Measurements from ENCODE around the gene OLFM2.
"Not testable (repeated sequence)": the region's sequence is repeated elsewhere in the genome, so short reads cannot be mapped to it uniquely, and the experiment has no call there.

Gene OLFM2

DNA sequence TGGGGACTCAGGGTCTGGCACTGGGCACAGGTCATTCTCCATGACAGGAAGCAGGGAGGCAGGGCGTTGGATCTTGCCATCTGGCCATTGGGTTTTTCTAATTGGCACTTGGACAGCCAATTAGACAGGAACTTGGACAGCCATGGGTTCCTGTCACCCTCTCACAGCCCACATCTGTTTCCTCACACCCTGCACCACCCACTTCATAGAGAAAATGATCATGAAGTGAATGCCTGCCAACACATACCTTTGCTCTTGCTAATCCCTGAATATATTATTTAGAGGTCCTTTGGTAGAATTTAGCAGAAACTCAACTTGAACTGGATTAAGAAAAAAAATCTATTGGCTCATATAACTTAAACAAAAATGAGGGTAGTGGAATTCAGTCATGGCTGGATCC lies 4.9 kb upstream of the OLFM2 start:
- DNase-seq = no peak

- no peak for DNase-seq
These were observed 4.5 kb upstream of the OLFM2 start for GRCh38 chr19:9940778-9941177.

GRCh38 chr19:9939301-9939913 lies 3.1 kb upstream of the OLFM2 start:
- no peak for DNase-seq

DNA sequence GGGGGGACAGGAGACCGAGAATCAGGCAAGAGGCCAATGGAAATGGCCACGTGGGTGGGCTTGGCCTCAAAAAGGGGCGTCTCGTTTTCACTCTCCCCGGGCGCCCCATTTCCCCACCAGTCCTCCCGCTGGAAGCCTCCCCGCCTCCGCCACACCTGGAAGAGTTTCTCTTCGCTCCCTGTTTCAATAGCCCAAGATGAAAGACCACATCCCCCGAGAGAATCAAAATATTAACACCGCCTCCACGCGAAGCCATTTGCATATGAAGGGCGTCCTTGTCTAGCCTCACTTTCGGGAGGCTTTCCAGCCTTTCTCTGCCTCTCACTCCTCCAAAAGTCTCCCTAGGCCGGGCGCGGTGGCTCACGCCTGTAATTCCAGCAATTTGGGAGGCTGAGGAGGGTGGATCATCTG lies 691 bp upstream of the OLFM2 start:
- no peak for DNase-seq

GRCh38 chr19:9935506-9936325 lies 599 bp downstream of the OLFM2 start:
- DNase-seq = no peak

DNA sequence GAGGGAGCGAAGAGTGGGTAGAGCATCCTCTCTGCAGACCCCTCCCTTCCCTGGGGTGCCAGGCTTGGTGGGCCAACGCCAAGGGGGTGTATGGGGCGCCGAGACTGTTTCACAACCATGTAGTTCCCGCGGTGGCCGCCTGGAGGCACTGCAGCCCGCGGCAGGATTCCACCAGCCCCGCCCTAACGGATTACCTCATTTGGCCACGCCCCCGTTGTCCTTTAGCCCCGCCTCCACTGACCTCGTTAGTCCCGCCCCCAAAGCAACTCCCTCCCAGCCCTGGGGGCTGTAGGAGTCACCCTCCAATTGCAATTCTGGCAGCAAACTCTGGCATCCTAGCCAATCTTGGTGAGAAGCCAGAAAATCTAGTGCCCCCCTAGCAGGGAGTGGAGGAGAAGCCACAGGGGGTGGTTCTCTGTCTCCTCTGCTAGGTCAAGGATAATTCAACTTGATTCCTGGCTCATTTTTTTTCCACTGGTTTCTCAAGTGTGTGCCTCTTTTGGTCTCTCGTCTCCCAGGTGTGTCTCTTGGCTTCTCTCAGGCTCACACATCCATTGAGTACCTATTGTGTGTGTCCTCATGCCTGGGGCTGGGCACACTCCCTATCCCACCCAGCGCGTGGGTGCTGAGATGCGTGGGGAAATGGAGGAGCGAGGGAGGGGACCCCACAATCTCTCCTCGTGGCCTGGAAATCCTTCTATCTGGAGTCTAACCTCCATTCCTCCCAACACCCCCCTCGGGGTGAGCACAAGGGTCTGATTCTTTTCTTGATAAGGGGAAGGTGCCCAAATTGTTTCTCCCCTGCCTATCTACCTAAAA lies 2.0 kb downstream of the OLFM2 start:
- peak; percentile 82 for DNase-seq

- DNase-seq = no peak
These were observed 3.5 kb downstream of the OLFM2 start for GRCh38 chr19:9932835-9933234.

DNA sequence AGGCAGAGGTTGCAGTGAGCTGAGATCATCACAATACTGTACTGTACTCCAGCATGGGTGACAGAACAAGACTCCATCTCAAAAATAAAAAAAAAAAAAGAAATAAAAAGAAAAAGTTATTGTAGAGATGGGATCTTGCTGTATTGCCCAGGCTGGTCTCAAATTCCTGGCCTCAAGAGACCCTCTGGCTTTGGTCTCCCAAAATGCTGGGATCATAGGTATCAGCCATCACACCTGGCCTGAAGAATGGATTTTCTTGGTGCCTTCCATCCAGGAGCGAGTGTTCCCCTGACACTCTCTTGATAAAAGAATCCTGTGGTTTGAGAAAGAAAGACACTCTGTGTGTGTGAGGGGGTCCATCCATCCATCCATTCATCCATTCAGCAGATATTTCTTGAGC lies 4.7 kb downstream of the OLFM2 start:
- no peak for DNase-seq

GRCh38 chr19:9923440-9923839 lies 12.9 kb downstream of the OLFM2 start:
- DNase-seq = no peak

DNA sequence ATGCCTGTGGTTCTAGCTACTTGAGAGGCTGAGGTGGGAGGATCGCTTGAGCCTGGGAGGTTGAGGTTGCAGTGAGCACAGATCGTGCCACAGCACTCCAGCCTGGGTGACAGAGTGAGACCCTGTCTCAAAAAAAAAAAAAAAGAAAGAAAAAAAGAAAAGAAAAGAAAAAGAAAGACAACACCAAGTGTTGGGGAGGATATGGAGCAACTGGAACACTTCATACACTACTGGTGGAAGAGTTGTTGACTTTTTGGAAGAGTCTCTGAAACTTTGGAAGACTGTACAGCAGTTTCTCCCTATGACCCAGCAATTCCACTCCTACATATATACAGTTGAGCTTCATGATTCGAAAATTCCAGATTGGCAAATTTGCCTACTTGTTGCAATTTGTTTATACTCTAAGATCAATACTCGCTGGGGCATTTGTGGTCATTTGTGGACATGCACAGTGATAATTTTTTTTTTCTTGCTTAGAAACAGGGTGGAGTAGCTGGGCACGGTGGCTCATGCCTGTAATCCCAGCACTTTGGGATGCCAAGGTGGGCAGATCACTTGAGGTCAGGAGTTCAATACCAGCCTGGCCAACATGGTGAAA lies 13.4 kb downstream of the OLFM2 start:
- not testable (repeated sequence) for DNase-seq

DNA sequence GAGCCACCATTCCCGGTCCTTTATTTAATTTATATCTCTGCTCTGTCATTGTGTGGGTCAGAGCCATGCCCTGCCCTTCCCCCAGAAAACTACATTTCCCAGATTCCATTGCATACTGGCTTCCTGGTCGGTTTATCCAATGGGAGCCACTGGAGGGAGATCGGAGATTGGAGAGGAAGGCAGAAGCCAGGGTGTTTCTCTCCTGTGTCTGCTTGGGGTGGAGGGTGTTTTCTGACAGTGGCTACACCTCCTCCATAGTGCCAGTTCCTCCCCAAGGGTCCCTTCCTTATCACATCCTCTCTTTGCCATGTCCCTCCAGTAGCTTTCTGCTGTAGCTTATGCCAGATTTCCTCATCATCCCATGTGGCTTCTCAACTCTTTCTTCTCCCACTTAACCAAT lies 19.0 kb downstream of the OLFM2 start:
- DNase-seq = no peak

DNA sequence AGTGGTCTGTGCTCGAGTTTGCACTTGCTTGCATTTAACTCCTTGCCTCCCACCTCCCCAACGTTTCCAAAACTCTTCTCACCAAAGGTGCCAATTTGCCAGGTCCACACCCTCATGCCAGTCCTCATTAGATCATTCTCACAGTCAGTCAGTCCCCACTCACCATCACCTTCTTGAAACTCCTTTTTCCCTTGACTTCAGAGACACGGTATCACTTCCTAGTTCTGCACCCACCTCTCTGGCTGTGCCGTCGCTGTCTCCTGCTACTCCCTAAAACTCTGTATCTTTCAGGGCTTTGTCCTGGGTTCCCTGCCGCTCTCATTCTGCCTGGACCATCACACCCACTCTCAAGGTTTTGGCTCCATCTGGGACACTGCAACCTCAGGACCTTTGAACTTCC lies 19.6 kb downstream of the OLFM2 start:
- DNase-seq = no peak

- peak; percentile 85 for DNase-seq
These were observed 21.8 kb downstream of the OLFM2 start for GRCh38 chr19:9914315-9915207.

DNA sequence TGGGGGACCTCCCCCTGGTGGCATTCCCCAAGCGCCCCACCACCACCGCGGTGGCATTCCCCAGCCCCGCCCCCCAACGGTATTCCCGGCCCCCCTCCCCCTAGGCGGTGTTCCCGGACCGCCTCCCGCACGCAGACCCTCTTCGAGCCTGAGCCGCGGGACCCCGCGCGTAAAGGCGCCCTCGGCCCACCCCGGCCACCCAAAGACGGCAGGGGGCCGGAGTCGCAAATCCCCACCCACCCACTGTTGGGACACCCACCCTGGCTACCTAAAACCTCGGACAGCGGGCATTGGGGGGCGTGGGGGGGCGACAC lies 22.4 kb downstream of the OLFM2 start:
- DNase-seq = no peak

- no peak for DNase-seq
These were observed 22.9 kb downstream of the OLFM2 start for GRCh38 chr19:9913237-9914000.

- DNase-seq = no peak
These were observed 23.6 kb downstream of the OLFM2 start for GRCh38 chr19:9912551-9913236.

GRCh38 chr19:9911524-9912185 lies 24.7 kb downstream of the OLFM2 start:
- no peak for DNase-seq

- DNase-seq = no peak
These were observed 25.7 kb downstream of the OLFM2 start for GRCh38 chr19:9910625-9911024.

- DNase-seq = no peak
These were observed 27.1 kb downstream of the OLFM2 start for GRCh38 chr19:9909251-9909650.

GRCh38 chr19:9906475-9907087 lies 29.7 kb downstream of the OLFM2 start:
- no peak for DNase-seq
